CD8-positive, alpha-beta memory T cell (primary cell): ENCODE measurements around the gene FGF21. TPM values are rescaled to one million over a fixed set of nuclear protein-coding genes. Genes with fewer than 3 reads are reported as not detected.

Experiments
- CTCF ChIA-PET: fragments of 350-600 bp; sonication (Branson Sonifier 250); formaldehyde crosslinking; loops from one replicate; lab custom pipeline; 2021; ENCODE audit warnings: antibody characterized with exemption; lab: Charles Lee
- POLR2A ChIA-PET: fragments of 350-600 bp; sonication (Branson Sonifier 250); formaldehyde crosslinking; loops from one replicate; lab custom pipeline; 2021; ENCODE audit warnings: antibody characterized with exemption; lab: Charles Lee
- DNase-seq, 5 donors: peaks; one replicate each; pipeline versions ENCODE4 v3.0.0 to v3.0.0-alpha.2; 2020 to 2022; ENCODE audit warnings: mixed read lengths in 1 of 5
- H3K27ac ChIP-seq: one replicate; pipeline ENCODE4 v1.7.0; 2013; ENCODE audit warnings: low read depth, mild to moderate bottlenecking, low read length, moderate library complexity
- H3K27me3 ChIP-seq: 2 replicates; pipeline ENCODE4 v1.7.0; 2013; ENCODE audit warnings: low read length, mild to moderate bottlenecking; ENCODE audit not compliant: insufficient read depth, poor library complexity, severe bottlenecking
- H3K36me3 ChIP-seq: 2 replicates; pipeline ENCODE4 v1.7.0; 2013; ENCODE audit warnings: mild to moderate bottlenecking, low read length, moderate library complexity; ENCODE audit not compliant: insufficient read depth
- H3K4me1 ChIP-seq: 2 replicates; pipeline ENCODE4 v1.7.0; 2013; ENCODE audit warnings: mild to moderate bottlenecking, low read length, moderate library complexity; ENCODE audit not compliant: insufficient read depth
- H3K4me3 ChIP-seq: 2 replicates; pipeline ENCODE4 v1.7.0; 2013; ENCODE audit warnings: mild to moderate bottlenecking, low read length
- H3K9me3 ChIP-seq: 2 replicates; pipeline ENCODE4 v1.7.0; 2013; ENCODE audit warnings: mild to moderate bottlenecking, low read length
- H3K27ac Mint-ChIP-seq, 8 donors: one replicate each; pipeline ENCODE4 v1.8.0; 2020 to 2021; ENCODE audit warnings: mixed read lengths in 8 of 8, mild to moderate bottlenecking in 6 of 8, inconsistent platforms in 3 of 8, moderate library complexity in 3 of 8
- H3K27me3 Mint-ChIP-seq, 2 donors: one replicate each; pipeline ENCODE4 v1.8.0; 2020 to 2021; ENCODE audit warnings: mixed read lengths in 2 of 2, mild to moderate bottlenecking in 1 of 2, moderate library complexity in 1 of 2
- H3K36me3 Mint-ChIP-seq, 3 donors: one replicate each; pipeline ENCODE4 v1.8.0; 2020 to 2021; ENCODE audit warnings: mixed read lengths in 3 of 3, inconsistent platforms in 1 of 3, mild to moderate bottlenecking in 1 of 3
- H3K4me1 Mint-ChIP-seq, 3 donors: one replicate each; pipeline ENCODE4 v1.8.0; 2020 to 2021; ENCODE audit warnings: mixed read lengths in 3 of 3, inconsistent platforms in 1 of 3, mild to moderate bottlenecking in 1 of 3
- H3K4me3 Mint-ChIP-seq, 7 donors: one replicate each; pipeline ENCODE4 v1.8.0; 2020 to 2021; ENCODE audit warnings: mixed read lengths in 7 of 7, mild to moderate bottlenecking in 6 of 7, moderate library complexity in 4 of 7, inconsistent platforms in 2 of 7
- H3K9me3 Mint-ChIP-seq, 5 donors: one replicate each; pipeline ENCODE4 v1.8.0; 2020 to 2022; ENCODE audit warnings: mixed read lengths in 5 of 5, mild to moderate bottlenecking in 3 of 5, moderate library complexity in 2 of 5, inconsistent platforms in 1 of 5
- polyA plus RNA-seq: library from polyadenylated mRNA; unstranded; fragments of 300-500 nt; fragmentation: Illumina TruSeq; gene quantifications from one replicate; pipeline ENCODE4 v1.2.3, GENCODE V29; 2021
- total RNA-seq, 2 experiments: library from RNA; stranded (reverse); gene quantifications; one replicate each; pipeline ENCODE4 v1.2.3, GENCODE V29; 2021

The FGF21 gene
- total and polyA plus RNA-seq, 3 experiments from 2014 or later = not detected

- Mint-ChIP-seq H3K27me3 (peaks cover 0 to 2% of the 10 kb centered on the region in 2 donors), H3K4me1 (peaks cover 7 to 21% (median 13%) of the 10 kb centered on the region in 3 donors), H3K36me3 (no peaks in the 10 kb centered on the region), H3K27ac (peak overlapping the region in 3 of 8 donors; percentile 12 to 40 (median 25)), H3K4me3 (peak overlapping the region in 2 of 7 donors; percentile 48 to 49), H3K9me3 (no peaks in the 10 kb centered on the region)
- no peaks in the 10 kb centered on the region for H3K9me3 ChIP-seq
- H3K27me3 ChIP-seq = no peaks in the 10 kb centered on the region
- H3K36me3 ChIP-seq = no peaks in the 10 kb centered on the region
- DNase-seq = no peak
- H3K27ac ChIP-seq = peak overlapping the region; percentile 57
- ChIA-PET POLR2A (no interaction called here), CTCF (interaction anchor here (1.9 kb wide), 1 partner anchor 119 kb away, joined by 4 read pairs; the partner anchor contains the start of genes RPL18 and SPHK2)
- H3K4me3 ChIP-seq = no peak overlapping the region
- peaks cover 31% of the 10 kb centered on the region for H3K4me1 ChIP-seq
Observed at GRCh38 chr19:48737360-48737998, 17.8 kb upstream of the FGF21 start.

DNA sequence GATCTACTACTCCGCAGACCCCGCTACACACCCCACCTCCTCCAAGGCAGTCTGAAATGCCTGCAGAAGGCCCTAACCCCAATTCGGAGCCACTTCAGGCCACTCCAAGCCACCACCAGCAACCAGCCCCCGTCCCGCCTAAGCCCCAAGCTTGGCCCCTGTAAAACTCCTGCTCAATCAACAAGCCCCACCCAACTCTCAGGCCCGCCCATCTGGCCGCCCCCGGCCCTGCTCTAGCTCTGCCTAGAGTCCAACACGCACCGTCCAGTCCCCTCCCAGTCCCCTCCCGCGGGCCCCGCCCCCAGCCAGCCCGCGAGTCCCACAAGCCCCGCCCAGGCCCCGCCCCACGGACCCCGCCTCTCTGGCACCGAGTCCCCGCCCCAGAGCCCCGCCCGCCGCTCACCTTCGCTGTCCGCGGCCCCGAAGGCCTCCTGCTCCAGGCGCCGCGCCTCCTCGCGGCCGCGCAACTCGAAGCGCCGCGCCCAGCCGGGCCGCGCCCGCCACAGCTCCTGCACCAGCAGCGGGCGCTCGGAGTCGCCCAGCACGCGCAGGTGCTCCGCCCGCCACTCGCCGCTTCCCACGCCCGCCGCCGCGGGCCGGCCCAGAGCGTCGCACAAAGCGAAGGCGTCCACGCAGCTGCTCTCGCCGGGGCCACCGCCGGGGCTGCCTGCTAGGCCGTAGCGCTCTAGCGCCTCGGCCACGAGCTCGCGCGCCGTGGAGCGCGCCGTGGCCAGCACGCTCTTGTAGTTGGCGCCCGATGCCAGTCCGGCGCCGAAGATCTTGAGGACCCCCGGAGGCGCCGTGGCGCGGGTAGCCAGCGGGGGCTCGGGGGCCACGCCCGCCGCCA lies 16.5 kb upstream of the FGF21 start:
- Histone ChIP-seq H3K27me3 (no peaks in the 10 kb centered on the region), H3K27ac (peak overlapping the region; percentile 57), H3K4me1 (peaks cover 31% of the 10 kb centered on the region), H3K9me3 (no peaks in the 10 kb centered on the region), H3K36me3 (no peaks in the 10 kb centered on the region), H3K4me3 (peak overlapping the region; percentile 37)
- Mint-ChIP-seq H3K36me3 (no peaks in the 10 kb centered on the region), H3K4me3 (peak overlapping the region in 6 of 7 donors; percentile 50 to 90 (median 66)), H3K27ac (peak overlapping the region in 4 of 8 donors; percentile 36 to 95 (median 40)), H3K27me3 (peaks cover 0 to 2% of the 10 kb centered on the region in 2 donors), H3K9me3 (no peaks in the 10 kb centered on the region), H3K4me1 (peaks cover 7 to 21% (median 13%) of the 10 kb centered on the region in 3 donors)
- ChIA-PET POLR2A (interaction anchor here (0.7 to 1.6 kb wide), 6 partner anchors 14 to 93 kb away, joined by 3 to 6 read pairs (median 4); partner anchors contain the start of gene CA11), CTCF (interaction anchor here (0.7 to 2.2 kb wide), 11 partner anchors 9 to 120 kb away, joined by 3 to 9 read pairs (median 4); partner anchors contain the start of genes CA11, RPL18 and SPHK2)
- peak; percentile 80 to 91 (median 89) for DNase-seq

DNA sequence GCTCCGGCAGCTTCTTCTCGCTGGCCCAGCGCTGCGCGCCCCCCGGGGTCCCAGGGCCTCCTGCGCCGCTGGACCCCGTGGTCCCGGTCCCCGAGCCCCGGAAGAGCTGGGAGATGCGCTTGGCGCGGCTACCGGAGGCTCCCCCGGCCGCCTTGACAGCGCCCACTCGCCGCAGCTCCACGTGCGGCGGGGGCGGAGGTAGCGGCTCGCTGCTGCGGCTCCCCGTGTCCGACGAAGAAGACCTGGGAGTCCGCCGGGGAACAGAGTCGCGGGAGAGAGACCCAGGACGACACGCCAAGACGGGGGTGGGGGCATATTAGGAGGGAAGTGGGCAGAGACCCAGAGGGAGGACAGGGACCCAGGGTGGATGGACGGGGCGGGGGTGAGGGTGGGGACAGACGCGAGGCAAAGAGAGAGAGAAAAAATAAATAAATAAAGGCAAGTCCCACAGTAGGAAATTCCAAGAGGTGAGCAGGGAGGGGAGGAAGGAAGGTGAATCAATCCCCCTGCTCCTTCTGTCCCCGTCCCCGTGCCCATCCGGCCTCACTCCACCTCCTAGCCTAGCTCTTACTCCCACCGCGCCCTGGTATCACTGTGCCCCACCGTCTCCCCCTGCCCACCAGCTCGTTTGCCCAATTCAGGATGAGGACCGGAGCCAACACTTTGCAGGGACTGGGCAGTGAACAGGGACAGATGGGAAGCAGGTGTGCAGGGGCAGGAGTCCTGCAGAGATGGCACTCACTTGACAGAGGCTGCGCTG lies 15.7 kb upstream of the FGF21 start:
- no peak for DNase-seq
- Histone ChIP-seq H3K4me3 (peak overlapping the region; percentile 37), H3K9me3 (no peaks in the 10 kb centered on the region), H3K4me1 (peaks cover 31% of the 10 kb centered on the region), H3K27ac (peak overlapping the region; percentile 9), H3K36me3 (no peaks in the 10 kb centered on the region), H3K27me3 (no peaks in the 10 kb centered on the region)
- peaks cover 7 to 21% (median 13%) of the 10 kb centered on the region in 3 donors for H3K4me1 Mint-ChIP-seq
- no peak overlapping the region for H3K27ac Mint-ChIP-seq
- peak overlapping the region in 5 of 7 donors; percentile 34 to 84 (median 48) for H3K4me3 Mint-ChIP-seq
- ChIA-PET CTCF (interaction anchor here (0.9 to 2.2 kb wide), 9 partner anchors 8 to 121 kb away, joined by 3 to 9 read pairs (median 5); partner anchors contain the start of genes CA11, RPL18 and SPHK2), POLR2A (interaction anchor here (0.6 to 1.6 kb wide), 5 partner anchors 19 to 714 kb away, joined by 3 to 6 read pairs (median 5); partner anchors contain the start of gene CA11)
- H3K36me3 Mint-ChIP-seq = no peaks in the 10 kb centered on the region
- H3K27me3 Mint-ChIP-seq = peaks cover 3 to 5% of the 10 kb centered on the region in 2 donors
- H3K9me3 Mint-ChIP-seq = no peaks in the 10 kb centered on the region

- POLR2A ChIA-PET = interaction anchor here (1.4 kb wide), 1 partner anchor 20 kb away, joined by 5 read pairs; no protein-coding TSS in a partner anchor
- H3K27me3 ChIP-seq = no peaks in the 10 kb centered on the region
- CTCF ChIA-PET = interaction anchor here (1.8 to 2.2 kb wide), 2 partner anchors 16 to 94 kb away, joined by 6 to 8 read pairs; partner anchors contain the start of gene CA11
- peak in 1 of 5 donors; percentile 33 for DNase-seq
- Mint-ChIP-seq H3K4me3 (peak within 1 kb of the TSS in 6 of 7 donors; percentile 26 to 84 (median 44)), H3K27me3 (peaks cover 2 to 10% of the 10 kb centered on the region in 2 donors), H3K9me3 (no peaks in the 10 kb centered on the region), H3K36me3 (no peaks in the 10 kb centered on the region), H3K4me1 (peaks cover 9 to 21% (median 13%) of the 10 kb centered on the region in 3 donors), H3K27ac (no peak within 1 kb of the TSS)
- peak within 1 kb of the TSS; percentile 37 for H3K4me3 ChIP-seq
- peak within 1 kb of the TSS; percentile 40 for H3K27ac ChIP-seq
- no peaks in the 10 kb centered on the region for H3K9me3 ChIP-seq
- peaks cover 31% of the 10 kb centered on the region for H3K4me1 ChIP-seq
- no peaks in the 10 kb centered on the region for H3K36me3 ChIP-seq
Observed at GRCh38 chr19:48740164-48740972, 15.0 kb upstream of the FGF21 start, which contains the start of gene RASIP1. Gene RASIP1, minus strand, starts transcription at chr19:48740610. Its CDS starts 328 bp downstream, at chr19:48740282.

DNA sequence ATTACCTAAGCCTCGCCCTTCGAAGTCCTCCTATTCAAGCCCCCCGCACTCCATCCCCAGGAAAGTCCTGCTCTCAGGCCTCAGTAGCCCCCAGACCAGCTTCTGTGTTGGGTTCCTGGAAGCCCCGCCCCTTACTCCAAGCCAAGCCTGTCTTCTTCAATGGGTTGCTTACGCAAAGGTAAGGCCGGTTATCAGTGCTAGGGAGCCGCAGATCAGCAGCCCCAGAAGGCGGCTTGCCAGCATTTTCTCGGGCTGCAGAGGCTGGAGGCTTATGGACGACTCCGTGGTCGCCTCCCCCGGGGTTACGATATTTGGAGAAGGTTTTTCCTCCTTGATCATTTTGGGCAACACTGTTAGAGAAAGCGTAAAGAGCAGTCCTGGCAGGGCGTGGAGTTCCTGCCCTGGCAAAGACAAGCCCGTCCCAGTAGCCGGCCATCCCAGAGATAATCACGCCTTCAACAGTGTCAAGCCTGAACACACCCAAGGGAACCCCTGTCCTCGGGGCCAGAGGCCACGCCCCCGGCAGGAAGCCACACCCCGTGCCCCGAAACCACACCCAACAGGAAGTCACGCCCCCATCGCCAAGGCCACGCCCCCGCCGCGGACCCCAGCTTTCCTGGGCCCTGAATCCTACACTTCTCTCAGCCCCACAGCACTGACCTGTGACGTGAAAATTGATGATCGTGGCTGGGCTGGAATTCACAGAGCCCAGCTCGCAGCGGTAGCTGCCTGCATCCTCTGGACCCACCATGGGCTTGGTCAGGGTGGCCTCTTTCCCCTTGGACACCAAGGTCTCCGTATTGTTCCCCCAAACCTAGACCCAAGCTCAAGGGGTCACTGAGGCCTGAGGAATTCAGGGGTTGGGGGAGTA lies 14.0 kb upstream of the FGF21 start:
- peaks cover 7% of the 10 kb centered on the region for H3K27me3 ChIP-seq
- ChIA-PET CTCF (no interaction called here), POLR2A (no interaction called here)
- no peak for DNase-seq
- Mint-ChIP-seq H3K36me3 (peaks cover 0 to 2% (median 0%) of the 10 kb centered on the region in 3 donors), H3K4me3 (peak overlapping the region in 3 of 7 donors; percentile 19 to 78 (median 26)), H3K9me3 (no peaks in the 10 kb centered on the region), H3K27ac (no peak overlapping the region), H3K27me3 (peaks cover 8 to 20% of the 10 kb centered on the region in 2 donors), H3K4me1 (peaks cover 13 to 24% (median 13%) of the 10 kb centered on the region in 3 donors)
- no peak overlapping the region for H3K4me3 ChIP-seq
- H3K27ac ChIP-seq = peak overlapping the region; percentile 56
- H3K4me1 ChIP-seq = peaks cover 31% of the 10 kb centered on the region
- H3K36me3 ChIP-seq = no peaks in the 10 kb centered on the region
- H3K9me3 ChIP-seq = no peaks in the 10 kb centered on the region

DNA sequence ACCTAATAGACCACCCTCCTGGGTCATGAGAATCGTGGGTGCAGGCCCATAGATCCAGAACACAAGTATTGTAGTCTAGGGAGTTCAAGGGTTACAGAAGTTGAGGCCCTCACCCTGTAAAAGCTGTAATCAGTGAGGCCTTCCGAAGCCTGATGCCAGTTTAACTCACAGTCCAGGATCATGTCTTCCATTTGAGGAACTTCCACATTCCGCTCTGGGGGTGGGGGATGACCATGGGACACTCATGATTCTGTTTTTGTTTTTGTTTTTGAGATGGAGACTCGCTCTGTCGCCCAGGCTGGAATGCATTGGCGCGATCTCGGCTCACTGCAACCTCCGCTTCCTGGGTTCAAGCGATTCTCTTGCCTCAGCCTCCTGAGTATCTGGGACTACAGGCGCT lies 13.2 kb upstream of the FGF21 start:
- ChIA-PET CTCF (no interaction called here), POLR2A (no interaction called here)
- no peak overlapping the region for H3K4me3 ChIP-seq
- peak overlapping the region in 2 of 7 donors; percentile 18 to 19 for H3K4me3 Mint-ChIP-seq
- peak overlapping the region; percentile 56 for H3K27ac ChIP-seq
- peak overlapping the region in 1 of 8 donors; percentile 84 for H3K27ac Mint-ChIP-seq
- no peak for DNase-seq
- peaks cover 0 to 2% (median 0%) of the 10 kb centered on the region in 3 donors for H3K36me3 Mint-ChIP-seq
- H3K27me3 ChIP-seq = peaks cover 7% of the 10 kb centered on the region
- peaks cover 13 to 25% (median 14%) of the 10 kb centered on the region in 3 donors for H3K4me1 Mint-ChIP-seq
- peaks cover 10 to 22% of the 10 kb centered on the region in 2 donors for H3K27me3 Mint-ChIP-seq
- H3K9me3 ChIP-seq = no peaks in the 10 kb centered on the region
- H3K36me3 ChIP-seq = no peaks in the 10 kb centered on the region
- no peaks in the 10 kb centered on the region for H3K9me3 Mint-ChIP-seq
- H3K4me1 ChIP-seq = peaks cover 37% of the 10 kb centered on the region
